GM08714 (cell line): ENCODE measurements around the gene PCNT.

Source experiments
- H3K4me3 ChIP-seq: fragments of 200-500 bp; sonication (Bioruptor generic); 2 replicates; pipeline ENCODE4 v1.5.1; 2014; ENCODE audit warnings: mild to moderate bottlenecking, low read length, inconsistent platforms
- ZNF274 ChIP-seq: IDR thresholded peaks from 2 replicates; pipeline ENCODE4 v1.6.1; 2012; ENCODE audit warnings: mild to moderate bottlenecking, low read depth, low read length

The PCNT gene

GRCh38 chr21:46384556-46384955 is 60.6 kb downstream of the PCNT start:
- no peak overlapping the region for H3K4me3 ChIP-seq
- no peak for TF ChIP-seq ZNF274

DNA sequence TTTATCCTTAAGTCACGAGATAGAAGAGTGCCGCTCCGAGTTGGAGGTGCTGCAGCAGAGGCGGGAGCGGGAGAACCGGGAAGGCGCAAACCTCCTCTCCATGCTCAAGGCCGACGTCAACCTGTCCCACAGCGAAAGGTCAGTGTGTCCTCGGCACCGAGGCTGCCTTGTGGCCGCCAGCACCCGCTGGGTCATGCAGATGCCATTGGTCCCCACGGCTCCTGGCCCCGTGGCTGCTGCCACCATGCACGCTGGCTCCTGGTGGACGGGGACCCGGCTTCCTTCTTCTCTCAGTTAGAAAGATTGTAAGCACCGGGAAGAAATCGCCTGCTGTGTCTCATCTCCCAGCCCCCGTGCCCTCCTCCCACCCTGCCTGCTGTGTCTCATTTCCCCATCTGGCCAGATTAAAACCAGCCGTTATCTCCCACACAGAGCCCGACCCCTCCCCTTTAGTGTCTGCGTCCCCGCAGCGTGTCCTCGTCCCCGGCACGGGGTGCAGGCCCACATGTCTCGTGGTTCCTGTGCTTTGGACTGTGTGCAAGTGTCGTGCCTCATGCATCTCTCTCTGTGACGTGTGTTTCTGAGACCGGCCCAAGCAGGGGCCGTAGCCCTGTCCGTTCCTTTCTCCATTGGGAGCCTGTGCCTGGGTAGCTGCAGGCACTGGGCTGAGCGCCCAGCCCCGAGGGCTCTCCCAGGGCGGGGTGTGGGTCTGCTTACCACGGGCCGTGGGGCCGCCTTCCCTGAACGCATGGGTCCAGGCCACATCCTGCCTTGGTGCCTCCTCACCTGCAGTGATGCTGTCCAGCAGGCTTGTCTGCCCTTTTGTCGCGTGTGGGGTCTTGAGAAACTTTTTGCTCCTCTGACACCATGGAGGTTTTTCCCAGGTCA is 62.1 kb downstream of the PCNT start:
- H3K4me3 ChIP-seq = no peak overlapping the region
- no peak for TF ChIP-seq ZNF274

GRCh38 chr21:46386734-46387088 is 62.8 kb downstream of the PCNT start:
- H3K4me3 ChIP-seq = no peak overlapping the region
- TF ChIP-seq ZNF274 = no peak

DNA sequence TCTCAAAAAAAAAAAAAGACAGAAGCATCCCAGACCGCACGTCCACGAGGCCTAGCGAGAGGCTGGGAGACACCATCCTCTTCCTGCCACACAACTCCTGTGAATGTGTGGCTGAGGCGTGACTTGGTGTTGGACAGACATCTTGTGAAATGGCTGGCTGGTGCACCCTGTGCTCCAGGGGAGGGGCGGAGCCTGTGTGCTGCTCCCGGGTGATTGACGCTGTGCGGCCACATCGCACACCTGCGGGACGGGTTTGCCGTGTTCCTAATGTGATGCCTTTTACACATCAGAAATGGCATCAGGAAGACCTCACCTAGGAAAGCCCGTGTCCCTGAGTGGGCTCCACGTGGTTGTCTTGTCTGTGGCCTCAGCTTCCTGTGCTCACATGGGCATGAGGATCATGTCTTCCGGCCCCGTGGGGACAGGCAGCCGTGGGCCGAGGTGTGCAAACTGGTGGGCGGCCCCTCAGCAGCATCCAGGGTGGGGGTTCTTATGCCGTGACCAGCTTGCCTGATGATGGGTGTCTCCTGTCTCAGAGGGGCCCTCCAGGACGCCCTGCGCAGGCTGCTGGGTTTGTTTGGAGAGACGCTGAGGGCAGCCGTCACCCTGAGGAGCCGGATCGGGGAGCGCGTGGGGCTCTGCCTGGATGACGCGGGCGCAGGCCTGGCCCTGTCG is 64.4 kb downstream of the PCNT start:
- TF ChIP-seq ZNF274 = no peak
- H3K4me3 ChIP-seq = no peak overlapping the region

DNA sequence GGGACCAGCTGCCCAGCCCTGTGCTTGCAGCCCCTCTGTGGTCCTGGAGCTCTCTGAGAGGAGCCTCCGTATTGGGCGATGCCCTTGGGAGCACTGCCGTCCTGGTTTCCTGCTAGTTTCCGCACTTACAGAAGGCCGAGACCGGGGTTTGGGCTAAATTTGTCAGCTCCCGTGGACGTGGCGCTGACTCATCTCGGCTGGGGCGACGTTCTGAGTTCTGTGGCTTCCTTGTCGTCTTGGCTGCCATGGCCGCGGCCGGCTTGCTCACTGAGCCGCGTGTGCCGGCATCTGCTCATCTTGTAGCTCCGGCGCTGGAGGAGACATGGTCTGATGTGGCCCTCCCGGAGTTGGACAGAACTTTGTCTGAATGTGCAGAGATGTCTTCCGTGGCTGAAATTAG is 64.9 kb downstream of the PCNT start:
- no peak overlapping the region for H3K4me3 ChIP-seq
- TF ChIP-seq ZNF274 = no peak

DNA sequence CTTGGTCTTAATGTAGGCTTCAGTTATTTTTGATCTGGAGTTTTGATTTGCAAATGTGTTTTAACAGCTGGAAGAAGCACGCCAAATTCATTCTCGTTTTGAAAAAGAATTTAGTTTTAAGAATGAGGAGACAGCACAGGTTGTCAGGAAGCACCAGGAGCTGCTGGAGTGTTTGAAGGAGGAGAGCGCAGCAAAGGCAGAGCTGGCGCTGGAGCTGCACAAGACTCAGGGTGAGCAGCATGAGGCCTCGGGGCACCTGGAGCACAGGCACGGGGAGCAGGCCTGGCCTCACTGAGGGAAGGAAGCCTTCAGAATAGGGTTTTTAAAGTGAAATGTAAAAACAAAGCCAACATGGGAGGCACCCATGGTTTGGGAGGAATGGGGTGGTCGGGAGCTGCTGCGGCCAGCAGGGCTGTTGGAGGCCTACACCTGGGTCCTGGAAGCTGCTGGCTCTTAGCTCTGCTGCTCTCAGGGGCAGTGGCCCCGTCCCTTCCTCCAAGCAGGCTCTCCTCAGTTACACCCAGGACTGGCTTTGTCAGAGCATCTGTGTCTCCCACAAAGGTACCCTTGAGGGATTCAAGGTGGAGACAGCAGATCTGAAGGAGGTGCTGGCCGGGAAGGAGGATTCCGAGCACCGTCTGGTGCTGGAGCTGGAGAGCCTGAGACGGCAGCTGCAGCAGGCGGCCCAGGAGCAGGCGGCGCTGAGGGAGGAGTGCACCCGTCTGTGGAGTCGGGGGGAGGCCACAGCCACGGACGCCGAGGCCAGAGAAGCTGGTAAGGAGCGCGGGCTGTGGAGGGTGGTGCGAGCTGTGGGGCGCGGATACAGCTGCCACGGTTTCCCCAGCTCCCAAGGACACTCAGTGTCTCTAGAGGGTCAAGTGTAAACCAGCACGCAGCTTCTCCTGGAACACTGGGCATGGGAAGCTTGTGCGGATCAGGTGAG is 66.9 kb downstream of the PCNT start:
- no peak overlapping the region for H3K4me3 ChIP-seq
- no peak for TF ChIP-seq ZNF274

- no peak overlapping the region for H3K4me3 ChIP-seq
- no peak for TF ChIP-seq ZNF274
Measured at GRCh38 chr21:46391773-46392172, 67.8 kb downstream of the PCNT start.

- no peak for TF ChIP-seq ZNF274
- H3K4me3 ChIP-seq = no peak overlapping the region
Measured at GRCh38 chr21:46392921-46393320, 69.0 kb downstream of the PCNT start.

GRCh38 chr21:46393451-46393940 is 69.5 kb downstream of the PCNT start:
- no peak overlapping the region for H3K4me3 ChIP-seq
- no peak for TF ChIP-seq ZNF274

DNA sequence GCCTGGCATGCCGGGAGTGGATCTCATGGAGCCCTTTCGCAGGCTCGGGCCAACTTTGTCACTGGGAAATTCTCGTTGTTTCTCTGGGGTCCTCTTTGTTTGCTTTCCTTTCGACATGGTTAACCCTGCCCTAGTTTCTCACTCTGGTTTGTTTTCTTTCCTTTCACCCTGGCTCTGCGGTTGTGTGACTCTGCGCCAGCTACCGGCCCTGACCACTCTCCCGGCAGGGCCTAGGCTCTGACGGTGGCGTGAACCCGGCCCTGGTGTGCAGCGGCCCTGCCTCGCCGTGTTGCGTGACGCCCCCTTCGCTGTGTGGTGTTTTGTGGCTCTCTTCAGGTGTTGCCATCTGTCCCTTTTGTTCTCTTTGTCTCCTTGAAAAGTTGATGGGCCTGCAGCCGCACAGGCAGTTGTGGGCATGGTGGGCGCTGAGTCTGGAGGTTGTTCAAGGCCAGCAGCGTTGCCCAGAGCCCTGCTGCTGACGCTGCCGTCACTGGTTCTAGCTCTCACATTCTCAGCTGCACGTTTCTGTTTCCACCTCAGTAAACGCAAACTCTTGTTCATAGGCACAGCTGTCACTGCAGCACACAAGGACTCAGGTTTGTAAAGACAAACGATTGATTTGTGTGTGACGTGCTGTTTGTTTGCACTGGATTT is 70.1 kb downstream of the PCNT start:
- TF ChIP-seq ZNF274 = no peak
- no peak overlapping the region for H3K4me3 ChIP-seq

- no peak for TF ChIP-seq ZNF274
Measured at GRCh38 chr21:46394595-46395104, 70.7 kb downstream of the PCNT start.

DNA sequence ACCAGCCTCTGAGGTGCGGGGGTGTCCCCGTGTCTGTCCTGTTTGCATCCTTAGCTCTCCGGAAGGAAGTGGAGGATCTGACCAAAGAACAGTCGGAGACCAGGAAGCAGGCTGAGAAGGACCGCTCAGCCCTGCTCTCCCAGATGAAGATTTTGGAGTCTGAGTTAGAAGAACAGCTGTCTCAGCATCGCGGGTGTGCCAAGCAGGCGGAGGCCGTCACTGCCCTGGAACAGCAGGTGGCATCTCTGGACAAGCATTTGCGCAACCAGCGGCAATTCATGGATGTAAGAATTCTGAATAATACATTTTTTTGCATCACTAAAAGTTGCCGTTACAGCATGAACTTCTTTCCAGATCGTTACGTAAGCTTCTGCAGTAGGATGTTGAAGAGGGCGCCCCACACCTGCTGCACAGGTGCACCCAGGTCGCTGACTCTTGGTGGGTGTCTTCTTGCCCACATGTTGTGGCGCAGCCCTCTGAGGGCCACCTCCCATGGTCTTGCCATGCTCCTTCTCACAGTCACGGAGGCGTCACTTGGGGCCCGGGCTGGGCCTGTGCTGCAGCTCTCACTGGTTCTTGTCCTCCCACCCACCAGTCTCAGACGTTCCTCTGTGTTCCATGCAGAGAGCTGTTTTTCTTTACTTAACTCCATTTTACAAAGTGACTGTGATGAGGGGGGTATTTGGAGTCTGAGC is 73.4 kb downstream of the PCNT start:
- no peak overlapping the region for H3K4me3 ChIP-seq
- no peak for TF ChIP-seq ZNF274

More at GRCh38 chr21:46394595-46395104, 70.7 kb downstream of the PCNT start:
- H3K4me3 ChIP-seq = no peak overlapping the region

- H3K4me3 ChIP-seq = no peak overlapping the region
- no peak for TF ChIP-seq ZNF274
Measured at GRCh38 chr21:46397993-46398392, 74.0 kb downstream of the PCNT start.
